Thymus (tissue), 11 donors: ENCODE data around the gene NUDT8. TPM values are rescaled to one million over a fixed set of nuclear protein-coding genes. Genes with fewer than 3 reads are reported as not detected.
"Not testable (repeated sequence)": the region's sequence is repeated elsewhere in the genome, so short reads cannot be mapped to it uniquely, and the experiment has no call there.

Experiments
- DNase-seq, 9 donors: peaks; one replicate each; pipeline ENCODE4 v3.0.0-alpha.2; 2013; ENCODE audit warnings: low spot score in 9 of 9, low read depth in 6 of 9, missing footprints in 1 of 9
- H3K27ac ChIP-seq, 2 donors: one replicate each; pipeline ENCODE4 v1.5.1; 2013; ENCODE audit warnings: control low read depth in 1 of 2, low read depth in 1 of 2, low read length in 1 of 2, mild to moderate bottlenecking in 1 of 2, moderate library complexity in 1 of 2
- H3K27me3 ChIP-seq, 2 donors: one replicate each; pipeline ENCODE4 v1.5.1; 2013; ENCODE audit warnings: low read length in 1 of 2; ENCODE audit not compliant: control insufficient read depth in 2 of 2, insufficient read depth in 1 of 2
- H3K36me3 ChIP-seq, 2 donors: one replicate each; pipeline ENCODE4 v1.5.1; 2013; ENCODE audit warnings: low read length in 1 of 2, mild to moderate bottlenecking in 1 of 2, moderate library complexity in 1 of 2; ENCODE audit not compliant: control insufficient read depth in 2 of 2, insufficient read depth in 2 of 2
- H3K4me1 ChIP-seq, 2 donors: one replicate each; pipeline ENCODE4 v1.5.1; 2013; ENCODE audit warnings: low read length in 2 of 2; ENCODE audit not compliant: control insufficient read depth in 2 of 2, insufficient read depth in 2 of 2
- H3K4me3 ChIP-seq, 2 donors: one replicate each; pipeline ENCODE4 v1.5.1; 2013; ENCODE audit warnings: low read length in 2 of 2, control low read depth in 1 of 2, mild to moderate bottlenecking in 1 of 2
- H3K9me3 ChIP-seq, 2 donors: one replicate each; pipeline ENCODE4 v1.5.1; 2013; ENCODE audit warnings: low read length in 1 of 2, mild to moderate bottlenecking in 1 of 2; ENCODE audit not compliant: control insufficient read depth in 2 of 2, insufficient read depth in 1 of 2
- WGBS: extraction: QIAGEN DNeasy Blood & Tissue Kit; methylation state at CpG from one replicate; pipeline ENCODE4 v1.1.7; 2013; 5-methylcytosine and 5-hydroxymethylcytosine counted together
- polyA plus RNA-seq: library from polyadenylated mRNA; stranded (reverse); fragments of 200-250 nt; gene quantifications from one replicate; pipeline ENCODE4 v1.2.3, GENCODE V29; 2013
- total RNA-seq: library from RNA; stranded (reverse); fragments of 120-200 nt; gene quantifications from one replicate; pipeline ENCODE4 v1.2.4, GENCODE V29; 2013
- donor health status: healthy.

Gene NUDT8
- total and polyA plus RNA-seq, 2 donors = 4.7 to 5.8 TPM

GRCh38 chr11:67604815-67605214 lies 24.9 kb downstream of the NUDT8 start:
- H3K4me3 ChIP-seq = no peak overlapping the region
- peaks cover 17 to 28% of the 10 kb centered on the region in 2 donors for H3K4me1 ChIP-seq
- H3K27ac ChIP-seq = no peak overlapping the region
- H3K36me3 ChIP-seq = peaks cover 14 to 17% of the 10 kb centered on the region in 2 donors
- H3K27me3 ChIP-seq = peaks cover 0 to 14% of the 10 kb centered on the region in 2 donors
- DNase-seq = no peak
- H3K9me3 ChIP-seq = no peaks in the 10 kb centered on the region
- 95% methylated on average over 2 of the region's 2 CpGs for WGBS

- peaks cover 9 to 11% of the 10 kb centered on the region in 2 donors for H3K36me3 ChIP-seq
- 85% methylated on average over 2 of the region's 4 CpGs for WGBS
- H3K27me3 ChIP-seq = peaks cover 0 to 14% of the 10 kb centered on the region in 2 donors
- H3K4me3 ChIP-seq, DNase-seq, H3K27ac ChIP-seq, H3K9me3 ChIP-seq: not testable (repeated sequence)
- peaks cover 17 to 28% of the 10 kb centered on the region in 2 donors for H3K4me1 ChIP-seq
Observed at GRCh38 chr11:67604119-67604518, 25.6 kb downstream of the NUDT8 start.

- peaks cover 0 to 4% of the 10 kb centered on the region in 2 donors for H3K9me3 ChIP-seq
- peaks cover 0 to 14% of the 10 kb centered on the region in 2 donors for H3K27me3 ChIP-seq
- 96% methylated on average over 7 of the region's 7 CpGs for WGBS
- H3K36me3 ChIP-seq = no peaks in the 10 kb centered on the region
- peaks cover under 1 to 9% of the 10 kb centered on the region in 2 donors for H3K4me1 ChIP-seq
- H3K27ac ChIP-seq = no peak overlapping the region
- H3K4me3 ChIP-seq = no peak overlapping the region
- DNase-seq = no peak
Observed at GRCh38 chr11:67601098-67601497, 28.6 kb downstream of the NUDT8 start.

GRCh38 chr11:67600324-67601029 lies 29.3 kb downstream of the NUDT8 start:
- Histone ChIP-seq H3K27ac (no peak overlapping the region), H3K27me3 (peaks cover 0 to 14% of the 10 kb centered on the region in 2 donors), H3K9me3 (peaks cover 0 to 4% of the 10 kb centered on the region in 2 donors), H3K4me1 (peaks cover 0 to 8% of the 10 kb centered on the region in 2 donors), H3K36me3 (no peaks in the 10 kb centered on the region), H3K4me3 (no peak overlapping the region)
- DNase-seq = no peak
- WGBS = 16% methylated on average over 7 of the region's 7 CpGs

- H3K4me1 ChIP-seq = peaks cover 0 to 8% of the 10 kb centered on the region in 2 donors
- DNase-seq = no peak
- no peak overlapping the region for H3K27ac ChIP-seq
- H3K4me3 ChIP-seq = no peak overlapping the region
- H3K9me3 ChIP-seq = peaks cover 0 to 4% of the 10 kb centered on the region in 2 donors
- peaks cover 0 to 9% of the 10 kb centered on the region in 2 donors for H3K27me3 ChIP-seq
- no peaks in the 10 kb centered on the region for H3K36me3 ChIP-seq
- 89% methylated on average over 1 of the region's 1 CpG for WGBS
Observed at GRCh38 chr11:67599149-67599548, 30.6 kb downstream of the NUDT8 start.

- not testable (repeated sequence) for H3K36me3 ChIP-seq, DNase-seq, H3K9me3 ChIP-seq, H3K27ac ChIP-seq, H3K27me3 ChIP-seq, H3K4me1 ChIP-seq, H3K4me3 ChIP-seq
- WGBS = 98% methylated on average over 26 of the region's 26 CpGs
Observed at GRCh38 chr11:67597963-67598362, 31.8 kb downstream of the NUDT8 start.

- DNase-seq, H3K27me3 ChIP-seq, H3K9me3 ChIP-seq, H3K4me3 ChIP-seq, H3K4me1 ChIP-seq, H3K27ac ChIP-seq, H3K36me3 ChIP-seq: not testable (repeated sequence)
- no CpG with 5 or more reads among the region's 3 CpGs for WGBS
Observed at GRCh38 chr11:67597458-67597857, 32.3 kb downstream of the NUDT8 start.

GRCh38 chr11:67596753-67597300 lies 32.9 kb downstream of the NUDT8 start:
- Histone ChIP-seq H3K27ac (no peak overlapping the region), H3K36me3 (no peaks in the 10 kb centered on the region), H3K4me3 (no peak overlapping the region), H3K4me1 (peaks cover 0 to 8% of the 10 kb centered on the region in 2 donors), H3K27me3 (peaks cover 0 to 9% of the 10 kb centered on the region in 2 donors), H3K9me3 (peaks cover 0 to 4% of the 10 kb centered on the region in 2 donors)
- no peak for DNase-seq
- WGBS = 98% methylated on average over 1 of the region's 1 CpG

GRCh38 chr11:67594480-67594879 lies 35.3 kb downstream of the NUDT8 start:
- H3K4me1 ChIP-seq = no peaks in the 10 kb centered on the region
- no peak overlapping the region for H3K27ac ChIP-seq
- no peak overlapping the region for H3K4me3 ChIP-seq
- no peak for DNase-seq
- WGBS = 69% methylated on average over 3 of the region's 3 CpGs
- no peaks in the 10 kb centered on the region for H3K27me3 ChIP-seq
- no peaks in the 10 kb centered on the region for H3K36me3 ChIP-seq
- H3K9me3 ChIP-seq = peaks cover 0 to 4% of the 10 kb centered on the region in 2 donors
